WTC11 (cell line): Measurements from ENCODE around the gene CTIF. TPM values are rescaled to one million over a fixed set of nuclear protein-coding genes. Genes with fewer than 3 reads are reported as not detected.
A peak's percentile ranks its signal among the peaks of the same experiment; 100 is the strongest.

ENCODE experiments used
- ATAC-seq: fragments of 200-7000 bp; cut with Tn5 transposase; 2 replicates; pipeline ENCODE4 v1.10.0; 2021; ENCODE audit warnings: mild to moderate bottlenecking, moderate library complexity
- CTCF ChIA-PET: fragments of 300-600 bp; sonication (Branson Sonifier 250); formaldehyde crosslinking; loops from one replicate; lab custom pipeline; 2021; ENCODE audit warnings: antibody characterized with exemption; lab: Charles Lee
- POLR2A ChIA-PET: fragments of 350-600 bp; sonication (Branson Sonifier 250); formaldehyde crosslinking; loops from one replicate; lab custom pipeline; 2021; ENCODE audit warnings: antibody characterized with exemption; lab: Charles Lee
- DNase-seq: peaks from one replicate; pipeline ENCODE4 v3.0.0; 2021; ENCODE audit warnings: low spot score
- H3K27ac Mint-ChIP-seq: 2 replicates; pipeline ENCODE4 v1.8.0; 2021; ENCODE audit warnings: mixed read lengths
- H3K27me3 Mint-ChIP-seq: 2 replicates; pipeline ENCODE4 v1.8.0; 2021; ENCODE audit warnings: low read depth, mild to moderate bottlenecking, moderate library complexity, mixed read lengths
- H3K36me3 Mint-ChIP-seq: 2 replicates; pipeline ENCODE4 v1.8.0; 2021; ENCODE audit warnings: mixed read lengths
- H3K4me1 Mint-ChIP-seq: 2 replicates; pipeline ENCODE4 v1.8.0; 2022; ENCODE audit warnings: mixed read lengths
- H3K4me3 Mint-ChIP-seq: 2 replicates; pipeline ENCODE4 v1.8.0; 2021; ENCODE audit warnings: mild to moderate bottlenecking, moderate library complexity, mixed read lengths
- H3K9me3 Mint-ChIP-seq: 2 replicates; pipeline ENCODE4 v1.8.0; 2021; ENCODE audit warnings: mixed read lengths
- ATF1 ChIP-seq: sonication (generic); formaldehyde crosslinking; IDR thresholded peaks from 2 replicates; pipeline ENCODE4 v1.8.1; 2023; ENCODE audit warnings: mild to moderate bottlenecking, moderate library complexity, missing genetic modification reagents
- EMX1 ChIP-seq: fragments of 250-450 bp; sonication (Bioruptor Pico); IDR thresholded peaks from 2 replicates; pipeline ENCODE4 v1.8.0; 2021; ENCODE audit warnings: mild to moderate bottlenecking
- FOXJ3 ChIP-seq: sonication (generic); formaldehyde crosslinking; IDR thresholded peaks from 2 replicates; pipeline ENCODE4 v1.9.0; 2021; ENCODE audit warnings: missing genetic modification reagents, mild to moderate bottlenecking, borderline replicate concordance
- GTF2I ChIP-seq: fragments of 250-450 bp; sonication (Bioruptor Pico); conservative IDR thresholded peaks from 2 replicates; pipeline ENCODE4 v1.4.0; 2021; ENCODE audit warnings: mild to moderate bottlenecking
- IRF2 ChIP-seq: sonication (generic); formaldehyde crosslinking; IDR thresholded peaks from 2 replicates; pipeline ENCODE4 v1.8.0; 2022; ENCODE audit warnings: low read depth, missing genetic modification reagents, borderline replicate concordance
- NFYB ChIP-seq: sonication (generic); formaldehyde crosslinking; conservative IDR thresholded peaks from 2 replicates; pipeline ENCODE4 v1.8.0; 2022; ENCODE audit warnings: low read depth, missing genetic modification reagents
- NR1H2 ChIP-seq: sonication (generic); formaldehyde crosslinking; IDR thresholded peaks from 2 replicates; pipeline ENCODE4 v1.9.0; 2021; ENCODE audit warnings: mild to moderate bottlenecking, moderate library complexity, missing genetic modification reagents
- ZNF138 ChIP-seq: sonication (generic); formaldehyde crosslinking; conservative IDR thresholded peaks from 2 replicates; pipeline ENCODE4 v1.8.1; 2022; ENCODE audit warnings: mild to moderate bottlenecking, moderate library complexity, missing genetic modification reagents
- ZNF396 ChIP-seq: fragments of 250-450 bp; sonication (Bioruptor Pico); IDR thresholded peaks from 2 replicates; pipeline ENCODE4 v1.8.0; 2021; ENCODE audit warnings: mild to moderate bottlenecking, moderate library complexity, borderline replicate concordance
- total RNA-seq: library from RNA; stranded (reverse); gene quantifications from 3 replicates; pipeline ENCODE4 v1.2.3, GENCODE V29; 2021
- TF ChIP-seq, protein P1 (sequence below): sonication (generic); formaldehyde crosslinking; IDR thresholded peaks from 2 replicates; pipeline ENCODE4 v1.8.1; 2023; ENCODE audit warnings: mild to moderate bottlenecking, missing genetic modification reagents, moderate library complexity
- TF ChIP-seq, protein P2 (sequence below): sonication (generic); formaldehyde crosslinking; IDR thresholded peaks from 2 replicates; pipeline ENCODE4 v1.8.0; 2023; ENCODE audit warnings: missing genetic modification reagents
- TF ChIP-seq, protein P3 (sequence below): fragments of 200-600 bp; IDR thresholded peaks from 2 replicates; pipeline ENCODE4 v1.8.0; 2022; ENCODE audit warnings: antibody characterized with exemption
- TF ChIP-seq, protein P4 (sequence below): sonication (generic); formaldehyde crosslinking; IDR thresholded peaks from 2 replicates; pipeline ENCODE4 v1.8.1; 2023; ENCODE audit warnings: mild to moderate bottlenecking, missing genetic modification reagents, moderate library complexity
- TF ChIP-seq, protein P5 (sequence below): sonication (generic); formaldehyde crosslinking; conservative IDR thresholded peaks from 2 replicates; pipeline ENCODE4 v1.8.1; 2023; ENCODE audit warnings: mild to moderate bottlenecking, low read depth, missing genetic modification reagents, moderate library complexity

CTIF gene
- total RNA-seq, 1 experiment from 2014 or later = 28.5 TPM

DNA sequence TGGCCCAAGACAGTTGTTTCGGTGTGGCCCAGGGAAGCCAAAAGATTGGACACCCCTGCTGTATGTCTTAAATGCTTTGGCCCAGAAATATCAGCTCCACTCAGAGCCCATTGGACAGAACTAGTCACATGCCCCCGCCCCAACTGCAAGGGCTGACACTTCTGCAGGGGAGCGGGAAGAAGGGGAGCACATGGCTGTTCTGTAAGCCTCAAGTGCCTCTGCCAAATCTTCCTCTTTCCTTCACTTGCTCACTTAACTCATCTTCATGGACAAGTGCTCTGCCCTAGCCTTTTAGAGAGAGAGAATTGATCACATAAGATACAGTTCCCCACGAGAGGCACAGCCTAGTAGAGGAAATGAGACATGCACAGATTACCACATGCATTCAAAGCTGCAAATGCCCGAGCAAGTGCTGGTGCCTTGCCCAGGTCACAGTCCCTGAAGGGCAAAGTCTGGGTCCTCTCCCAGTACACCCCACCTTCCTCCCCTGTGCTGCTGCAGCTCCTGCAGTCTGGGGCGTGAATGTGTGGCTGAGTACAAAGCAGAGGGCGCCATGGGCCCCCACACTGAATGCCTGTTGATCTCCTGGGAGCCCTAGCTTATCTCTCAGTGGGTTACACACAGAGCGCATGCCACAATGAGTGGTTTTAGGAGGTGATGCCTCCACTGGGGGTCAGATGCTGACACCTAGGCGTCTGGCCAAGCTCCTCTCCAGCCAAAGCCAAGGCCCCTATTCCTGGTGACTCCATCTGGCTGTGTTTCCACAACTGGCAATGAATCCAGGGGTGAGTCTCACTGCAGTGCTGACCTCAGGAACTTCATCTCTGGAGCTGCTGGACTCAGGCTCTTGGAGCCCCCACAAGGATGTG is 135.3 kb downstream of the CTIF start:
- Mint-ChIP-seq H3K9me3 (peaks cover 12% of the 10 kb centered on the region), H3K27ac (no peak overlapping the region), H3K4me1 (no peaks in the 10 kb centered on the region), H3K27me3 (no peaks in the 10 kb centered on the region), H3K4me3 (no peak overlapping the region), H3K36me3 (peaks cover 16% of the 10 kb centered on the region)
- ATAC-seq = no peak
- TF ChIP-seq, protein P1, sequence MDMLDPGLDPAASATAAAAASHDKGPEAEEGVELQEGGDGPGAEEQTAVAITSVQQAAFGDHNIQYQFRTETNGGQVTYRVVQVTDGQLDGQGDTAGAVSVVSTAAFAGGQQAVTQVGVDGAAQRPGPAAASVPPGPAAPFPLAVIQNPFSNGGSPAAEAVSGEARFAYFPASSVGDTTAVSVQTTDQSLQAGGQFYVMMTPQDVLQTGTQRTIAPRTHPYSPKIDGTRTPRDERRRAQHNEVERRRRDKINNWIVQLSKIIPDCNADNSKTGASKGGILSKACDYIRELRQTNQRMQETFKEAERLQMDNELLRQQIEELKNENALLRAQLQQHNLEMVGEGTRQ (CRISPR knock-in tag) = peak; percentile 45
- TF ChIP-seq IRF2 (CRISPR knock-in tag) = no peak
- peak; percentile 47; the same call in 1 of the 2 replicates for TF ChIP-seq NFYB
- ChIA-PET CTCF (interaction anchor here (0.9 to 2.5 kb wide), 4 partner anchors 10 to 564 kb away, joined by 3 to 11 read pairs (median 3); no protein-coding TSS in a partner anchor), POLR2A (no interaction called here)
- DNase-seq = no peak

DNA sequence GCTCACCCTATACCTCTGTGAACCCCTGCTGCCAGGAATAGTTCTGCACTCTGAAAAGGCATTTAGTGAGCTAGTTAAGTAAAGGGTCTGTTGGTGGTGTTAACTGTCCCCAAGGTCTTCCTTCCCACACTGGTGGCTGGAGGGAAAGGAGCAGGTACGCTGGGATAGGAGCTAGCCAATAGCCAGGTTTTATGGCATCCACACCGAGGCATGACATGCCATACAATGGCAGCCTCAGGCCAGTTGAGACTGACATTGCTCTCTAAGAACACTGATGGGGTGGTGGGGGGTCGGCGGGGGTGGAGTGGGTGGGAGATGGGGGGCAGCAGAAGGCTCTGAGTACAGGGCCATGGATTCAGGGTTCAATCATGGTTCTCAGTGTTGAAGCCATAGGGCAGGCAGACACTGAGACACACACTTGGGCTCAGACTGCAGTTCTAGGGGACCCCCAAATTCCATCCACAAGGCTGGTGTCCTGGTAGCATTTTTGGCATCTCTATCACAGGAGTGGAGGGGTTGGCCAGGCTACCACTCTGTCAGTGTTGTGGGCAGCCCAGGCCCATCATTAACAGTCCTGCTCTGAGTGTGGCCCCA is 136.0 kb downstream of the CTIF start:
- Mint-ChIP-seq H3K4me1 (no peaks in the 10 kb centered on the region), H3K9me3 (peaks cover 12% of the 10 kb centered on the region), H3K27ac (no peak overlapping the region), H3K4me3 (no peak overlapping the region), H3K27me3 (no peaks in the 10 kb centered on the region), H3K36me3 (peaks cover 16% of the 10 kb centered on the region)
- ATAC-seq (no peak), DNase-seq (no peak)
- ChIA-PET CTCF (interaction anchor here (0.7 to 2.5 kb wide), 4 partner anchors 60 to 564 kb away, joined by 3 to 11 read pairs (median 4); no protein-coding TSS in a partner anchor), POLR2A (no interaction called here)
- TF ChIP-seq, protein P2, sequence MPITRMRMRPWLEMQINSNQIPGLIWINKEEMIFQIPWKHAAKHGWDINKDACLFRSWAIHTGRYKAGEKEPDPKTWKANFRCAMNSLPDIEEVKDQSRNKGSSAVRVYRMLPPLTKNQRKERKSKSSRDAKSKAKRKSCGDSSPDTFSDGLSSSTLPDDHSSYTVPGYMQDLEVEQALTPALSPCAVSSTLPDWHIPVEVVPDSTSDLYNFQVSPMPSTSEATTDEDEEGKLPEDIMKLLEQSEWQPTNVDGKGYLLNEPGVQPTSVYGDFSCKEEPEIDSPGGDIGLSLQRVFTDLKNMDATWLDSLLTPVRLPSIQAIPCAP (CRISPR knock-in tag) = no peak
- no peak for TF ChIP-seq EMX1 (CRISPR knock-in tag)
- TF ChIP-seq ZNF138 (CRISPR knock-in tag) = no peak
- no peak for TF ChIP-seq FOXJ3 (CRISPR knock-in tag)
- TF ChIP-seq, protein P3, sequence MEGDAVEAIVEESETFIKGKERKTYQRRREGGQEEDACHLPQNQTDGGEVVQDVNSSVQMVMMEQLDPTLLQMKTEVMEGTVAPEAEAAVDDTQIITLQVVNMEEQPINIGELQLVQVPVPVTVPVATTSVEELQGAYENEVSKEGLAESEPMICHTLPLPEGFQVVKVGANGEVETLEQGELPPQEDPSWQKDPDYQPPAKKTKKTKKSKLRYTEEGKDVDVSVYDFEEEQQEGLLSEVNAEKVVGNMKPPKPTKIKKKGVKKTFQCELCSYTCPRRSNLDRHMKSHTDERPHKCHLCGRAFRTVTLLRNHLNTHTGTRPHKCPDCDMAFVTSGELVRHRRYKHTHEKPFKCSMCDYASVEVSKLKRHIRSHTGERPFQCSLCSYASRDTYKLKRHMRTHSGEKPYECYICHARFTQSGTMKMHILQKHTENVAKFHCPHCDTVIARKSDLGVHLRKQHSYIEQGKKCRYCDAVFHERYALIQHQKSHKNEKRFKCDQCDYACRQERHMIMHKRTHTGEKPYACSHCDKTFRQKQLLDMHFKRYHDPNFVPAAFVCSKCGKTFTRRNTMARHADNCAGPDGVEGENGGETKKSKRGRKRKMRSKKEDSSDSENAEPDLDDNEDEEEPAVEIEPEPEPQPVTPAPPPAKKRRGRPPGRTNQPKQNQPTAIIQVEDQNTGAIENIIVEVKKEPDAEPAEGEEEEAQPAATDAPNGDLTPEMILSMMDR = no peak
- TF ChIP-seq, protein P4, sequence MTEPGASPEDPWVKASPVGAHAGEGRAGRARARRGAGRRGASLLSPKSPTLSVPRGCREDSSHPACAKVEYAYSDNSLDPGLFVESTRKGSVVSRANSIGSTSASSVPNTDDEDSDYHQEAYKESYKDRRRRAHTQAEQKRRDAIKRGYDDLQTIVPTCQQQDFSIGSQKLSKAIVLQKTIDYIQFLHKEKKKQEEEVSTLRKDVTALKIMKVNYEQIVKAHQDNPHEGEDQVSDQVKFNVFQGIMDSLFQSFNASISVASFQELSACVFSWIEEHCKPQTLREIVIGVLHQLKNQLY (CRISPR knock-in tag) = no peak
- no peak for TF ChIP-seq ATF1 (CRISPR knock-in tag)
- TF ChIP-seq ZNF396 = no peak
- no peak for TF ChIP-seq NR1H2 (CRISPR knock-in tag)
- TF ChIP-seq GTF2I (CRISPR knock-in tag) = no peak
- TF ChIP-seq, protein P5, sequence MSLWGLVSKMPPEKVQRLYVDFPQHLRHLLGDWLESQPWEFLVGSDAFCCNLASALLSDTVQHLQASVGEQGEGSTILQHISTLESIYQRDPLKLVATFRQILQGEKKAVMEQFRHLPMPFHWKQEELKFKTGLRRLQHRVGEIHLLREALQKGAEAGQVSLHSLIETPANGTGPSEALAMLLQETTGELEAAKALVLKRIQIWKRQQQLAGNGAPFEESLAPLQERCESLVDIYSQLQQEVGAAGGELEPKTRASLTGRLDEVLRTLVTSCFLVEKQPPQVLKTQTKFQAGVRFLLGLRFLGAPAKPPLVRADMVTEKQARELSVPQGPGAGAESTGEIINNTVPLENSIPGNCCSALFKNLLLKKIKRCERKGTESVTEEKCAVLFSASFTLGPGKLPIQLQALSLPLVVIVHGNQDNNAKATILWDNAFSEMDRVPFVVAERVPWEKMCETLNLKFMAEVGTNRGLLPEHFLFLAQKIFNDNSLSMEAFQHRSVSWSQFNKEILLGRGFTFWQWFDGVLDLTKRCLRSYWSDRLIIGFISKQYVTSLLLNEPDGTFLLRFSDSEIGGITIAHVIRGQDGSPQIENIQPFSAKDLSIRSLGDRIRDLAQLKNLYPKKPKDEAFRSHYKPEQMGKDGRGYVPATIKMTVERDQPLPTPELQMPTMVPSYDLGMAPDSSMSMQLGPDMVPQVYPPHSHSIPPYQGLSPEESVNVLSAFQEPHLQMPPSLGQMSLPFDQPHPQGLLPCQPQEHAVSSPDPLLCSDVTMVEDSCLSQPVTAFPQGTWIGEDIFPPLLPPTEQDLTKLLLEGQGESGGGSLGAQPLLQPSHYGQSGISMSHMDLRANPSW (CRISPR knock-in tag) = no peak
